AG09309 (cell line): ENCODE results near the gene OR7G1.

ENCODE experiments used
- DNase-seq: peaks from one replicate; pipeline ENCODE4 v3.0.0-alpha.2; 2010; ENCODE audit warnings: low read depth
- H3K4me3 ChIP-seq: 2 replicates; pipeline ENCODE4 v1.5.1; 2011; ENCODE audit warnings: mild to moderate bottlenecking, low read depth, low read length, moderate library complexity; ENCODE audit not compliant: control insufficient read depth
- TF ChIP-seq, protein P1 (sequence below): IDR thresholded peaks from 2 replicates; pipeline ENCODE4 v1.5.1; 2011; ENCODE audit warnings: mild to moderate bottlenecking, low read depth, low read length, inconsistent platforms; ENCODE audit not compliant: insufficient read depth, control insufficient read depth; ENCODE audit errors: missing control alignments

OR7G1 gene, protein sequence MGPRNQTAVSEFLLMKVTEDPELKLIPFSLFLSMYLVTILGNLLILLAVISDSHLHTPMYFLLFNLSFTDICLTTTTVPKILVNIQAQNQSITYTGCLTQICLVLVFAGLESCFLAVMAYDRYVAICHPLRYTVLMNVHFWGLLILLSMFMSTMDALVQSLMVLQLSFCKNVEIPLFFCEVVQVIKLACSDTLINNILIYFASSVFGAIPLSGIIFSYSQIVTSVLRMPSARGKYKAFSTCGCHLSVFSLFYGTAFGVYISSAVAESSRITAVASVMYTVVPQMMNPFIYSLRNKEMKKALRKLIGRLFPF

DNA sequence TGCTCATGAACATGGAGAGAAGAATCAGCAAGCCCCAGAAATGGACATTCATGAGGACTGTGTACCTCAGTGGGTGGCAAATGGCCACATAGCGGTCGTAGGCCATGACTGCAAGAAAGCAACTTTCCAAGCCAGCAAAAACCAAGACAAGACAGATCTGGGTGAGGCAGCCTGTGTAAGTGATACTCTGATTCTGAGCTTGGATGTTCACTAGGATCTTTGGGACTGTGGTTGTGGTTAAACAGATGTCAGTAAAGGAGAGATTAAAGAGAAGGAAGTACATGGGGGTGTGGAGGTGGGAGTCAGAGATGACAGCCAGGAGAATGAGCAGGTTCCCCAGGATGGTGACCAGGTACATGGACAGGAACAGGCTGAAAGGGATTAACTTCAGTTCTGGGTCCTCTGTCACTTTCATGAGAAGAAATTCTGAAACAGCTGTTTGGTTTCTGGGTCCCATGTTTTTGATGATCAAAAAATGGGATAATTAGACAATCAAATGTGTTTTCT is at the start of gene OR7G1:
Gene OR7G1, minus strand, starts transcription at position 457 of the 507 bp plus-strand sequence. Its CDS starts 0 bp downstream, at position 457.
- TF ChIP-seq, protein P1, sequence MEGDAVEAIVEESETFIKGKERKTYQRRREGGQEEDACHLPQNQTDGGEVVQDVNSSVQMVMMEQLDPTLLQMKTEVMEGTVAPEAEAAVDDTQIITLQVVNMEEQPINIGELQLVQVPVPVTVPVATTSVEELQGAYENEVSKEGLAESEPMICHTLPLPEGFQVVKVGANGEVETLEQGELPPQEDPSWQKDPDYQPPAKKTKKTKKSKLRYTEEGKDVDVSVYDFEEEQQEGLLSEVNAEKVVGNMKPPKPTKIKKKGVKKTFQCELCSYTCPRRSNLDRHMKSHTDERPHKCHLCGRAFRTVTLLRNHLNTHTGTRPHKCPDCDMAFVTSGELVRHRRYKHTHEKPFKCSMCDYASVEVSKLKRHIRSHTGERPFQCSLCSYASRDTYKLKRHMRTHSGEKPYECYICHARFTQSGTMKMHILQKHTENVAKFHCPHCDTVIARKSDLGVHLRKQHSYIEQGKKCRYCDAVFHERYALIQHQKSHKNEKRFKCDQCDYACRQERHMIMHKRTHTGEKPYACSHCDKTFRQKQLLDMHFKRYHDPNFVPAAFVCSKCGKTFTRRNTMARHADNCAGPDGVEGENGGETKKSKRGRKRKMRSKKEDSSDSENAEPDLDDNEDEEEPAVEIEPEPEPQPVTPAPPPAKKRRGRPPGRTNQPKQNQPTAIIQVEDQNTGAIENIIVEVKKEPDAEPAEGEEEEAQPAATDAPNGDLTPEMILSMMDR = no peak
- no peak for DNase-seq
- no peak within 1 kb of the TSS for H3K4me3 ChIP-seq

DNA sequence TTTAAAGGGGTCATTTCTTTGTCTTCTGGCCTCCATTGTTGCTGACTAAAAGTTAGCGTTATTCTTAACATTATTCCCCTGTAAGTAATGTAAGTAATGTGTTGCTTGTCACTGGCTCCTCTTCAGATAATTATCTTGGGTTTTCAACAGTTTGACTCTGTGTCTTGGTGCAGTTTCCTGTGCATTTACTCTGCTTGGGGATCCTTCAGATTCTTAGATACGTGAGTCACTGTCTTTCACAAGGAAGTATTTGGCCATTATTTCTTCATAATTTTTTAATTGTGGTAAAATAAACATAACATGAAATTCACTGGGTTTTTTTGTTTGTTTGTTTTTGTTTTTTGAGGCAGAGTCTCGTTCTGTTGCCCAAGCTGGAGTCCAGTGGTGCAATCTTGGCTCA is 49.7 kb upstream of the OR7G1 start:
- TF ChIP-seq, protein P1 = no peak
- no peak overlapping the region for H3K4me3 ChIP-seq
- no peak for DNase-seq

DNA sequence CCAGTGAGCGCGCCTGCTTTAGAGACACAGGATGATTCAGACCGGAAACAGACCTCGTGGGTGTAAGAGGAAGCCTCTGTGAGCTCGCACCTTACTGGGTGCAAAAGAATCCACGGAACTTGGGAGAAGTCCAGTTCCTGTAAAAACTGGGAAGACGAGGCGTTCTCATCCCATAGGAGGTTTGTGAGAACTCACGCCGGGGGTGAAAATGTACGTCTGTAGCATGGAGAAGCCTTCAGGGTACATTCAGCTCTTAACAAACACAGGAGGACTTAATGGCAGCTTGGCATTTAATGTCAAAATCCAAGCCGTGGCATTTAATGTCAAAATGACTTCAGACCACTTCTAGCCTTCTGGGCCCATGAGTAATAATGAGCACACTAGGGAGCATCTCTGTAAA is 45.9 kb upstream of the OR7G1 start:
- TF ChIP-seq, protein P1 = no peak
- DNase-seq = no peak
- H3K4me3 ChIP-seq = no peak overlapping the region

DNA sequence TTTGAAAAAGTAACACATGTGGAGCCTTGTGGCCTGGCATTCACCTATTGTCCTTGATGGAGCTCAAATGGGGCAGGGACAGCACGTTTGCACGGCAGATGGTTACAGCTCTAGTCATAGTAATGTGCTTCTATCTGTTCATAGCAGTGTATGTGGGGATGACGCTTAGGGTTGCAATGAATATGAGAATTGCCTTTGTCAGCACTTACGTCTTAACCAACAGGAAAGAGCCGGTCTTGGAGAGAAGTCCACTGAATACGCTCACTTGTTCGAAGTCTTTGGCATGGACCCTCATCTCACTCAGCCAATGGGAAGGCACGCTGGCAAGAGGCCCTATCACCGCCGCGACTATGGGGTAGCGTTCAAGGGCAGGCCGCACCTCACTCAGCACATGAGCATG is 44.3 kb upstream of the OR7G1 start:
- TF ChIP-seq, protein P1 = no peak
- no peak for DNase-seq
- H3K4me3 ChIP-seq = no peak overlapping the region

DNA sequence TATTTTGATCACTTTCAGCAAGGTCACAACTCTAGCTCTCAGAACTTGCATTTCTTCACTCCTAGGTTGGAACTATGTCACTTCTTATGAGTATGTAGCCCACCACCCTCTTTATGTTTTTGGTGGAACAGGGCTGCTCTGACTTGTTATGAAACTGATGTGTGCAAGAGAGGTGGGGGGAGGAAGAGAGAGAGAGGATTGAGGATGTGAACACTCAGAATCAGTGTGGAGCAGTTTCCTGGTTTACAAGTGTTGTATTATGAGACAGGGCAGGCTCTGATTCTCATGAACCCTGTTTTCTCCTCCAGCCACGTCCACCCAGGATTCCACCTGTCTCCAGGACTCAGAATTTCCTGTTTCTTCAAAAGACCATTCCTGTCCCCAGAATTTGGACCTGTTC is 40.7 kb upstream of the OR7G1 start:
- H3K4me3 ChIP-seq = no peak overlapping the region
- TF ChIP-seq, protein P1 = no peak
- no peak for DNase-seq

DNA sequence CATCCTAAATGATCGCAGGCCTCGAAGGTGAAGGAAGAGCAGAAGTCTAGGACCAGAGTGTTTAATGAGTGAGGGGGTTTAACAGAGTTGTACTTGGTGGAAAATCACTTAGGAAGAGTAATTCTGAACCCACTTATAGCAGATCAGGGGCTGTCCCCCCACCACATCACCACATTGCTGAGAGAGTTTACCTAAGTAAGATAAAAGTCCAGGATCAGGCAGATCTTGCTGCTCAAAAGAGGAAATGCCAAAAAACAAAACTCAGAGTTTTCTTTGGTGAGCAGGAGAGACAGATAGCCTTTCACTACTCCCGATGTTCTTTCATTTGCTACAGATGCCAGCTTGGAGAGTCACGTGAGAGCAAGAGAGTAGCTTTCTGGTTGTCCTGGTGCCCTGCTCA is 40.0 kb upstream of the OR7G1 start:
- no peak for DNase-seq
- TF ChIP-seq, protein P1 = no peak
- H3K4me3 ChIP-seq = no peak overlapping the region
